ENCODE results near the gene GUCD1. TPM values are rescaled to one million over a fixed set of nuclear protein-coding genes. Genes with fewer than 3 reads are reported as not detected.

GUCD1 gene
- total and polyA plus RNA-seq, 7 donors, result 85.6 to 301 (median 98.6) TPM

DNA sequence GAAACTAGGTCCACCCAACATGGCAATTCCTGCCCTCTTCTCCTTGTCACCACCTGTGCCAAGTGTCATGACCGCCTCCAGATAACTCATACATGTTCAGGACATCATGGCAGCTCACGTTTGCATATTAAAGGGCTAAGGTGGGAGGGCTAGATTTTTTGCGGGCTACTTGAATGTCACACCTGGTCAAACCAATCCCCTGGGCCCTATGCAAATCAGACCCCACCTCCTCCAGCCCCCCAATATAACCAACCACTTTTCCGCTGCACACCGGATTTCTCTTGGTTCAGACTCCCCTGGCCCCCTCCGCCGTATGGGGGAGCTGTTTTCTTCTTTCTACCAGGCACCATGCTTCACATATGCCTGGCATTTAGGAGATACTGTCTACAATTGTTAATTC, 47.2 kb downstream of the GUCD1 start:
- Histone ChIP-seq H3K36me3 (no peaks in the 10 kb centered on the region), H3K27me3 (no peaks in the 10 kb centered on the region), H3K27ac (no peak overlapping the region), H3K4me3 (no peak overlapping the region), H3K4me1 (peaks cover 0 to 8% (median 3%) of the 10 kb centered on the region in 4 donors), H3K9me3 (no peaks in the 10 kb centered on the region)
- 89 to 90% methylated on average over 7 of the region's 7 CpGs for WGBS, 2 donors
- TF ChIP-seq EP300 (IDR thresholded peaks at IDR 0.05) (no peak), POLR2AphosphoS5 (IDR thresholded peaks at IDR 0.05) (no peak), POLR2A (IDR thresholded peaks at IDR 0.05) (no peak)
- TF ChIP-seq, protein P1, sequence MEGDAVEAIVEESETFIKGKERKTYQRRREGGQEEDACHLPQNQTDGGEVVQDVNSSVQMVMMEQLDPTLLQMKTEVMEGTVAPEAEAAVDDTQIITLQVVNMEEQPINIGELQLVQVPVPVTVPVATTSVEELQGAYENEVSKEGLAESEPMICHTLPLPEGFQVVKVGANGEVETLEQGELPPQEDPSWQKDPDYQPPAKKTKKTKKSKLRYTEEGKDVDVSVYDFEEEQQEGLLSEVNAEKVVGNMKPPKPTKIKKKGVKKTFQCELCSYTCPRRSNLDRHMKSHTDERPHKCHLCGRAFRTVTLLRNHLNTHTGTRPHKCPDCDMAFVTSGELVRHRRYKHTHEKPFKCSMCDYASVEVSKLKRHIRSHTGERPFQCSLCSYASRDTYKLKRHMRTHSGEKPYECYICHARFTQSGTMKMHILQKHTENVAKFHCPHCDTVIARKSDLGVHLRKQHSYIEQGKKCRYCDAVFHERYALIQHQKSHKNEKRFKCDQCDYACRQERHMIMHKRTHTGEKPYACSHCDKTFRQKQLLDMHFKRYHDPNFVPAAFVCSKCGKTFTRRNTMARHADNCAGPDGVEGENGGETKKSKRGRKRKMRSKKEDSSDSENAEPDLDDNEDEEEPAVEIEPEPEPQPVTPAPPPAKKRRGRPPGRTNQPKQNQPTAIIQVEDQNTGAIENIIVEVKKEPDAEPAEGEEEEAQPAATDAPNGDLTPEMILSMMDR (IDR thresholded peaks at IDR 0.05), result no peak
- no peak for DNase-seq
- intact Hi-C loops (cut with DNase I), result no loop called here

DNA sequence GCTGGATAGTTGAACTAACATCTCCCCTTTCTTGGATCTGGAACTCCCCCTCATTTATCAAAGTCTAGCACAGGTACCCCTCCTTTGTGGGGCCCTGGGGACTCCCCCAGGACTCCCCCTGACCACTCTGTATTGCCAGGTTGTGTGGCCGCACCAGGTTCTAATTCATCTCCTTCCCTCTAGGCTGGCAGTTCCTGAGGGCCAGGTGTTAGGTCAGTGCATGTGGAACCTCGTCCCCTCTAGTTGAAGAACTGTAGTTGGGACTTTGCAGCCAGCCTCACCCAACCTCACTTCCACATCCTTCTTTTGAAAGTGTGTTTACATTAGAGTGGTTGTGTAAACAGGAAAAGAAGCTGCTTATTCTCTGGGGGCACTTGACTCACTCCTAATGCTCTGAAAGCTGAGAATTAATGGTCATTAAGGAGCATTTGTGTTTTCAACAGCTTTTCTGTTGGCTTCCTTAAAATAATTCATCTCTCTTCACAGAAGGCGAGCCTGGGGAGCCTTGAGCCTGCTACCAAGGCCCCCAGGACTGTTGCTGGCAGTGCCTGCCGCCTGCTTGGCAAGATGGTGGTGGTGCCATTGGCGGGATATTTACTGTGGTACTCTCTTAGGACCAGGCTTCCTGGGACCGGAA, 48.0 kb downstream of the GUCD1 start:
- TF ChIP-seq, protein P1 (IDR thresholded peaks at IDR 0.05), result no peak
- TF ChIP-seq POLR2A (IDR thresholded peaks at IDR 0.05) (no peak), POLR2AphosphoS5 (IDR thresholded peaks at IDR 0.05) (no peak), EP300 (IDR thresholded peaks at IDR 0.05) (no peak)
- no peak overlapping the region for H3K27ac ChIP-seq
- H3K4me3 ChIP-seq, result no peak overlapping the region
- H3K4me1 ChIP-seq, result peaks cover 0 to 8% (median 3%) of the 10 kb centered on the region in 4 donors
- no peaks in the 10 kb centered on the region for H3K9me3 ChIP-seq
- H3K36me3 ChIP-seq, result no peaks in the 10 kb centered on the region
- intact Hi-C loops (cut with DNase I), result no loop called here
- no peak for DNase-seq
- no peaks in the 10 kb centered on the region for H3K27me3 ChIP-seq
- 54 to 56% methylated on average over 6 of the region's 6 CpGs for WGBS, 2 donors

GRCh38 chr22:24504956-24505736, 49.8 kb downstream of the GUCD1 start:
- Histone ChIP-seq H3K4me1 (no peaks in the 10 kb centered on the region), H3K27ac (no peak overlapping the region), H3K36me3 (no peaks in the 10 kb centered on the region), H3K4me3 (no peak overlapping the region), H3K9me3 (no peaks in the 10 kb centered on the region), H3K27me3 (no peaks in the 10 kb centered on the region)
- WGBS, 2 donors, result 93% methylated on average over 3 of the region's 3 CpGs
- intact Hi-C loops (cut with DNase I), result no loop called here
- TF ChIP-seq POLR2A (IDR thresholded peaks at IDR 0.05), result no peak
- TF ChIP-seq POLR2AphosphoS5 (IDR thresholded peaks at IDR 0.05), result no peak
- TF ChIP-seq, protein P1 (IDR thresholded peaks at IDR 0.05), result no peak
- TF ChIP-seq EP300 (IDR thresholded peaks at IDR 0.05), result no peak
- no peak for DNase-seq

DNA sequence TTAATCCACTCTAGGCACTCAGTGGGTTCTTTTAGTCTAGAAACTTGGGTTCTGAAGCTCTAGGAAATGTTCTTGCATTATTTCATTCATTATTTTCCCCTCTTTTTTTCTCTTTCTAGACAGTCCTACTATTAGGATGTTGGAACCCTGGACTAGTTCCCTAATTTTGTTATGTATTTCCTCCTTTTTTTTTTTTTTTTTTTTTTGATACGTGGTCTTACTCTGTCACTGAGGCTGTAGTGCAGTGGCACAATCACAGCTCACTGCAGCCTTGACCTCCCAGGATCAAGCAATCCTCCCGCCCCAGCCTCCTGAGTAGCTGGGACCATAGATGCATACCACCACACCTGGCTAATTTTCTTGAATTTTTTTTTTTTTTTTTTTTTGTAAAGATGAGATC, 50.4 kb downstream of the GUCD1 start:
- Histone ChIP-seq H3K27me3 (no peaks in the 10 kb centered on the region), H3K4me1 (no peaks in the 10 kb centered on the region), H3K27ac (no peak overlapping the region), H3K4me3 (no peak overlapping the region), H3K9me3 (no peaks in the 10 kb centered on the region), H3K36me3 (no peaks in the 10 kb centered on the region)
- intact Hi-C loops (cut with DNase I), result no loop called here
- DNase-seq, result no peak
- TF ChIP-seq, protein P1 (IDR thresholded peaks at IDR 0.05), result no peak
- TF ChIP-seq POLR2AphosphoS5 (IDR thresholded peaks at IDR 0.05) (no peak), POLR2A (IDR thresholded peaks at IDR 0.05) (no peak), EP300 (IDR thresholded peaks at IDR 0.05) (no peak)
- WGBS, 2 donors, result 93 to 96% methylated on average over 2 of the region's 2 CpGs
